ENCODE results near the gene KCNC1.

- TF ChIP-seq CTCF (IDR thresholded peaks at IDR 0.05) (no peak), POLR2A (IDR thresholded peaks at IDR 0.05) (no peak)
Measured at GRCh38 chr11:17770917-17771316, 36.3 kb downstream of the KCNC1 start.
